ENCODE results near the gene NUDT22.

The NUDT22 gene

GRCh38 chr11:64225608-64226506 is at the start of gene NUDT22, which contains the start of gene TRPT1:
NUDT22 (plus strand) TSS chr11:64226274; CDS start chr11:64226653, 379 bp downstream.
TRPT1 (minus strand) TSS chr11:64226186; CDS start chr11:64225860, 326 bp downstream.
- peak; percentile 93 for DNase-seq (ENCODE audit: low read depth, low spot score)

GRCh38 chr11:64176751-64177150 is 49.3 kb upstream of the NUDT22 start:
- no peak for DNase-seq (ENCODE audit: low read depth, low spot score)

GRCh38 chr11:64178203-64178602 is 47.9 kb upstream of the NUDT22 start:
- no peak for DNase-seq (ENCODE audit: low read depth, low spot score)

- no peak for DNase-seq (ENCODE audit: low read depth, low spot score)
Observed at GRCh38 chr11:64178951-64179639, 47.0 kb upstream of the NUDT22 start.

- DNase-seq (ENCODE audit: low read depth, low spot score): no peak
Observed at GRCh38 chr11:64180891-64181290, 45.2 kb upstream of the NUDT22 start.

GRCh38 chr11:64181506-64182411 is 44.3 kb upstream of the NUDT22 start:
- peak; percentile 96 for DNase-seq (ENCODE audit: low read depth, low spot score)

- no peak for DNase-seq (ENCODE audit: low read depth, low spot score)
Observed at GRCh38 chr11:64183890-64184289, 42.2 kb upstream of the NUDT22 start.

GRCh38 chr11:64185175-64185692 is 40.8 kb upstream of the NUDT22 start:
- peak; percentile 90 for DNase-seq (ENCODE audit: low read depth, low spot score)

GRCh38 chr11:64185693-64186491 is 40.2 kb upstream of the NUDT22 start, which contains the start of gene STIP1:
STIP1 (plus strand) TSS chr11:64186171; CDS start chr11:64186262, 91 bp downstream.
- peak; percentile 100 for DNase-seq (ENCODE audit: low read depth, low spot score)

GRCh38 chr11:64186492-64187165 is 39.4 kb upstream of the NUDT22 start:
- DNase-seq (ENCODE audit: low read depth, low spot score): peak; percentile 49

GRCh38 chr11:64192434-64192833 is 33.6 kb upstream of the NUDT22 start:
- no peak for DNase-seq (ENCODE audit: low read depth, low spot score)

GRCh38 chr11:64196626-64197025 is 29.4 kb upstream of the NUDT22 start:
- no peak for DNase-seq (ENCODE audit: low read depth, low spot score)

- no peak for DNase-seq (ENCODE audit: low read depth, low spot score)
Observed at GRCh38 chr11:64198511-64198910, 27.6 kb upstream of the NUDT22 start.

GRCh38 chr11:64201543-64201942 is 24.5 kb upstream of the NUDT22 start:
- no peak for DNase-seq (ENCODE audit: low read depth, low spot score)

- no peak for DNase-seq (ENCODE audit: low read depth, low spot score)
Observed at GRCh38 chr11:64202992-64203391, 23.1 kb upstream of the NUDT22 start.

- no peak for DNase-seq (ENCODE audit: low read depth, low spot score)
Observed at GRCh38 chr11:64203421-64204079, 22.5 kb upstream of the NUDT22 start.

GRCh38 chr11:64204080-64204440 is 22.0 kb upstream of the NUDT22 start:
- no peak for DNase-seq (ENCODE audit: low read depth, low spot score)

- DNase-seq (ENCODE audit: low read depth, low spot score): peak; percentile 97
Observed at GRCh38 chr11:64204464-64204989, 21.5 kb upstream of the NUDT22 start.
